CD4-positive, CD25-positive, alpha-beta regulatory T cell (primary cell): ENCODE measurements around the gene TBCB. TPM values are rescaled to one million over a fixed set of nuclear protein-coding genes. Genes with fewer than 3 reads are reported as not detected.

Experiments used
- ATAC-seq, 2 donors: fragments of 150-1000 bp; cut with Tn5 transposase; one replicate each; pipeline ENCODE4 v1.10.0; 2021; ENCODE audit warnings: low read depth in 2 of 2, moderate number of reproducible peaks in 2 of 2, moderate library complexity in 1 of 2
- DNase-seq, 3 donors: peaks; one replicate each; pipeline versions ENCODE4 v3.0.0 to v3.0.0-alpha.2; 2012 to 2022; ENCODE audit warnings: mixed read lengths in 1 of 3
- H3K27ac ChIP-seq: one replicate; pipeline ENCODE4 v1.7.0; 2013; ENCODE audit warnings: mild to moderate bottlenecking, low read length; ENCODE audit not compliant: insufficient read depth, poor library complexity, severe bottlenecking
- H3K27me3 ChIP-seq: one replicate; pipeline ENCODE4 v1.7.0; 2013; ENCODE audit warnings: low read length; ENCODE audit not compliant: control insufficient read depth, insufficient read depth
- H3K36me3 ChIP-seq: one replicate; pipeline ENCODE4 v1.7.0; 2013; ENCODE audit warnings: mild to moderate bottlenecking, low read length, moderate library complexity; ENCODE audit not compliant: control insufficient read depth, insufficient read depth
- H3K4me1 ChIP-seq: 2 replicates; pipeline ENCODE4 v1.7.0; 2013; ENCODE audit warnings: mild to moderate bottlenecking, low read length; ENCODE audit not compliant: insufficient read depth, control insufficient read depth, poor library complexity, severe bottlenecking
- H3K4me3 ChIP-seq: one replicate; pipeline ENCODE4 v1.7.0; 2013; ENCODE audit warnings: low read depth, mild to moderate bottlenecking, low read length, moderate library complexity
- H3K9me3 ChIP-seq, 2 experiments: 1 replicate in 1 of 2; 2 replicates in 1 of 2; pipeline ENCODE4 v1.7.0; 2013; ENCODE audit warnings: low read length in 2 of 2, mild to moderate bottlenecking in 1 of 2, moderate library complexity in 1 of 2; ENCODE audit not compliant: control insufficient read depth in 2 of 2
- H3K27ac Mint-ChIP-seq, 3 donors: one replicate each; pipeline ENCODE4 v1.8.0; 2020 to 2022; ENCODE audit warnings: mild to moderate bottlenecking in 3 of 3, mixed read lengths in 3 of 3, moderate library complexity in 2 of 3
- H3K27me3 Mint-ChIP-seq: one replicate; pipeline ENCODE4 v1.8.0; 2022; ENCODE audit warnings: mild to moderate bottlenecking, mixed read lengths
- H3K36me3 Mint-ChIP-seq: one replicate; pipeline ENCODE4 v1.8.0; 2020; ENCODE audit warnings: mixed read lengths
- H3K4me1 Mint-ChIP-seq, 4 donors: one replicate each; pipeline ENCODE4 v1.8.0; 2020 to 2022; ENCODE audit warnings: mixed read lengths in 4 of 4, mild to moderate bottlenecking in 1 of 4
- H3K4me3 Mint-ChIP-seq, 4 donors: one replicate each; pipeline ENCODE4 v1.8.0; 2020 to 2022; ENCODE audit warnings: mild to moderate bottlenecking in 4 of 4, mixed read lengths in 4 of 4, moderate library complexity in 3 of 4
- H3K9me3 Mint-ChIP-seq, 7 donors: one replicate each; pipeline ENCODE4 v1.8.0; 2020 to 2022; ENCODE audit warnings: mixed read lengths in 7 of 7, mild to moderate bottlenecking in 3 of 7, moderate library complexity in 2 of 7
- polyA plus RNA-seq, 4 donors: library from polyadenylated mRNA; unstranded; fragments of 300-500 nt; fragmentation: Illumina TruSeq; gene quantifications; one replicate each; pipeline ENCODE4 v1.2.3, GENCODE V29; 2021
- total RNA-seq: library from RNA; stranded (reverse); gene quantifications from one replicate; pipeline ENCODE4 v1.2.3, GENCODE V29; 2022

Gene TBCB
- total and polyA plus RNA-seq, 5 donors from 2014 or later, result 129 to 346 (median 260) TPM

DNA sequence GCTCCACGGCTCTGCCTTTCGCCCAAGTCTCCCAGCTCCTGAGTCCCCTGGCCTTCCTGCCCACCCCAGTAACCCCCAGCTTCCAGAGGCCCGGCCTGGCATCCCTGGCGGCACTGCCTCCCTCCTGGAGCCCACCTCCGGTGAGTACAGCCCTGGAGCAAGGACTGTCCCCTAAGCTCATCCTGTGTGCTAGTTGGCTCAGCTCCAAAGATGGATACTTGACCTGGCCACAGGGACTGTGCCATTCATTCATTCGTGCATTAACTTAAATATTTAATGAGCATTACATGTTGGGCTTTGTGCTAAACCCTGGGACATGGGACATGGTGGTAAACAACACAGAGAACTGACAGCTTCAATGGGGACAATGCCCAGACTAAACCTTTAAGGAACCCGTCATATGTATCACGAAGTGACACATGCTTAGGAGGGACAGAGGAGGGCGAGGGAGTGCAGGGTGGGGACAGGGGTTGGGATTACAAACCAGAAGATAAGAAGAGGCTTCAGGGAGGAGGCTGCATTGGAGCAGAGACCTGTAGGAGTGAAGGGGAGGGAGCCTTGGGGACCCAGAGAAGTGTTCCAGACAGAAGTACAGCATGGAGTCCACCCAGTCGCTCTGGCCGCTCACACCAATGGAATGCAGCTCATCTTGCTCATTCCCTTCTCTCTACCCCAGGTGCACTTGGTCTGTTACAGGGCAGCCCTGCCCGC is 11.3 kb upstream of the TBCB start:
- no peaks in the 10 kb centered on the region for H3K27me3 ChIP-seq
- Mint-ChIP-seq H3K27me3 (no peaks in the 10 kb centered on the region), H3K36me3 (no peaks in the 10 kb centered on the region), H3K4me1 (peaks cover 0 to 2% (median 1%) of the 10 kb centered on the region in 4 donors), H3K4me3 (peak overlapping the region in 1 of 4 donors; percentile 58), H3K9me3 (no peaks in the 10 kb centered on the region), H3K27ac (peak overlapping the region in 2 of 3 donors; percentile 62 to 69)
- no peak overlapping the region for H3K4me3 ChIP-seq
- H3K4me1 ChIP-seq, result no peaks in the 10 kb centered on the region
- no peaks in the 10 kb centered on the region for H3K36me3 ChIP-seq
- H3K9me3 ChIP-seq, result no peaks in the 10 kb centered on the region
- ATAC-seq (no peak), DNase-seq (no peak)
- no peak overlapping the region for H3K27ac ChIP-seq

GRCh38 chr19:36106441-36106840 is 8.8 kb upstream of the TBCB start:
- H3K27ac Mint-ChIP-seq, result no peak overlapping the region
- no peaks in the 10 kb centered on the region for H3K4me1 ChIP-seq
- no peak overlapping the region for H3K4me3 ChIP-seq
- H3K27me3 Mint-ChIP-seq, result no peaks in the 10 kb centered on the region
- ATAC-seq (no peak), DNase-seq (no peak)
- no peaks in the 10 kb centered on the region for H3K9me3 Mint-ChIP-seq
- H3K4me3 Mint-ChIP-seq, result peak overlapping the region in 2 of 4 donors; percentile 84
- H3K9me3 ChIP-seq, result no peaks in the 10 kb centered on the region
- no peaks in the 10 kb centered on the region for H3K36me3 ChIP-seq
- H3K4me1 Mint-ChIP-seq, result peaks cover 0 to 2% (median 1%) of the 10 kb centered on the region in 4 donors
- H3K27ac ChIP-seq, result no peak overlapping the region
- peaks cover 1% of the 10 kb centered on the region for H3K36me3 Mint-ChIP-seq
- H3K27me3 ChIP-seq, result no peaks in the 10 kb centered on the region

DNA sequence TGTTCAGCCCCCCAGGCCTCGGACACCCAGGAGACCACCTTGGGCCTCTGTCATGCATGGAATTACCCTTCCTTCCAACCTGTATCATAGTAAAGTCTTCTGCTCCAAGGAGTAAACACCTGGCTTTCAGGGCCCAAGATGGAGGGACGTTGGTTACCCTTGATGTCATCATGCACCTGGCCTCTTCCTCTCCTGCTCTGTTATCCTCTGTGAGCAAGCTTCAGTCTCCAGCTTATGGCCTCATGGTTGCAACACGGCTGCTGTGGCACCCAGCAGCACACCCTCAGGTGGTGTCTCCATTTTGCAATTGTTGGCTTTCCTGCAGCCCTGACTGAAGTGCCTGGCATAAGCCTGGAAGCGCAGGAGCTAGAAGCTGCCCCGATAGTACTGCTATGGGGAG is 8.3 kb upstream of the TBCB start:
- no peak overlapping the region for H3K4me3 ChIP-seq
- ATAC-seq (no peak), DNase-seq (no peak)
- H3K36me3 ChIP-seq, result no peaks in the 10 kb centered on the region
- Mint-ChIP-seq H3K36me3 (peaks cover 6% of the 10 kb centered on the region), H3K4me3 (no peak overlapping the region), H3K27me3 (no peaks in the 10 kb centered on the region), H3K4me1 (peaks cover 0 to 2% (median 1%) of the 10 kb centered on the region in 4 donors), H3K9me3 (no peaks in the 10 kb centered on the region), H3K27ac (no peak overlapping the region)
- no peaks in the 10 kb centered on the region for H3K9me3 ChIP-seq
- no peak overlapping the region for H3K27ac ChIP-seq
- no peaks in the 10 kb centered on the region for H3K4me1 ChIP-seq
- no peaks in the 10 kb centered on the region for H3K27me3 ChIP-seq

- no peak overlapping the region for H3K27ac ChIP-seq
- DNase-seq, result no peak
- Mint-ChIP-seq H3K27ac (no peak overlapping the region), H3K9me3 (no peaks in the 10 kb centered on the region), H3K4me1 (peaks cover 0 to 14% (median 3%) of the 10 kb centered on the region in 4 donors), H3K4me3 (peak overlapping the region in 1 of 4 donors; percentile 75), H3K36me3 (peaks cover 10% of the 10 kb centered on the region), H3K27me3 (no peaks in the 10 kb centered on the region)
- peaks cover 8% of the 10 kb centered on the region for H3K4me1 ChIP-seq
- peaks cover 9% of the 10 kb centered on the region for H3K36me3 ChIP-seq
- no peak for ATAC-seq
- no peaks in the 10 kb centered on the region for H3K27me3 ChIP-seq
- H3K9me3 ChIP-seq, result no peaks in the 10 kb centered on the region
- H3K4me3 ChIP-seq, result no peak overlapping the region
Measured at GRCh38 chr19:36108684-36109083, 6.6 kb upstream of the TBCB start.

DNA sequence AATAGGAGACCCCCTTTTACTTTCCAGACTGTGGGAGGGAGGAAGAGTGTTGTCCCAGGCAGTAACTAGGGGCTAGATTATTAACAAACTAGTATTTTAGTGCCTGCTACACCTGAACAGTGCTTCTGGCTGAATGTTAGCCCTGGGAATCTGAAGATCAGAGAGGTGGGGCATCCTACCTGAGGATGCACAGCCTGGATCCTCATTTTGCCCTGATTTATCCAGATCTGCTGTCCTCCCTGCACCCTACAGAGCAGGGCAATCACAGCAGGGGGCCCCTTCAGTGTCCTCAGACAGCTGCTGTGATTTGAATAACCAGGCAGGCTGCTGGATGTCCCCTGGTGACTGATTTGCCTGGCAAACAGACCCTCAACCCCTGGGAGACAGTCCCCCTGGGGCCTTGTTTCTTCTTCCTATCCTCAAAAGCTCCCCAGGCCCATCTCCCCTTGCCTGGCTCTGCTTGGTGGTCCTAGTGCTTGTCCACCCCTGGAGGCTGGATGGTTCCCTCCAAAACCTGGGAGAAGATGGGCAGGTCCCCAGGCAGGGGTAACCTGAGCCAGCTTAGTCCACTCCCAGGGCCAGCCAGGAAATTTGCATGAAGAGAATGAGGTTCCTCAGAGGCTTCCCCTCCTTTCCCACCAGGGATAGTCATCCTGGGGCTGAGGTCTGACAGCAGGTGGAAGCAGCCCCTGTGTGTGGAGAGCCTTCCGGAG is 4.6 kb upstream of the TBCB start, which contains the start of gene OVOL3:
Gene OVOL3 (plus strand): TSS at position 657 of the 713 bp plus-strand sequence. CDS start 60 bp downstream, outside the sequence.
- H3K27me3 Mint-ChIP-seq, result peaks cover 8% of the 10 kb centered on the region
- Histone ChIP-seq H3K9me3 (no peaks in the 10 kb centered on the region), H3K27ac (no peak within 1 kb of the TSS), H3K36me3 (peaks cover 9% of the 10 kb centered on the region), H3K27me3 (no peaks in the 10 kb centered on the region), H3K4me1 (peaks cover 20% of the 10 kb centered on the region), H3K4me3 (no peak within 1 kb of the TSS)
- H3K4me1 Mint-ChIP-seq, result peaks cover 0 to 29% (median 11%) of the 10 kb centered on the region in 4 donors
- no peaks in the 10 kb centered on the region for H3K9me3 Mint-ChIP-seq
- H3K27ac Mint-ChIP-seq, result no peak within 1 kb of the TSS
- ATAC-seq (no peak), DNase-seq (no peak)
- peaks cover 14% of the 10 kb centered on the region for H3K36me3 Mint-ChIP-seq
- H3K4me3 Mint-ChIP-seq, result peak within 1 kb of the TSS; percentile 61 to 90 (median 70)

DNA sequence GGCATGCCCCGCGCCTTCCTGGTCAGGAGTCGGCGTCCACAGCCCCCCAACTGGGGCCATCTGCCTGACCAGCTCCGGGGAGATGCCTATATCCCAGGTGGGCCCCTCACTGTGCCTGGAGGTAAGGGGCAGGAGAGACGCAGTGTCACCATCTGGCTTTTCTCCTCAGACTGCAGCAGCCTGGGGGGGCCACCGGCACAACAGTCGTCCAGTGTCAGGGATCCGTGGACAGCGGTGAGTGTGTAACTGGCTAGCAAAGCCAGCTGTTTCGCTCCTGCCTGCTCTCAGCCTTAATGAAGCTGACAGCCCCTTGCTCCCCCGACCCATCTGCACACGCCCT is 4.1 kb upstream of the TBCB start:
- ATAC-seq (no peak), DNase-seq (no peak)
- H3K36me3 Mint-ChIP-seq, result peaks cover 14% of the 10 kb centered on the region
- Histone ChIP-seq H3K27ac (no peak overlapping the region), H3K9me3 (no peaks in the 10 kb centered on the region), H3K4me1 (peaks cover 25% of the 10 kb centered on the region), H3K36me3 (peaks cover 9% of the 10 kb centered on the region), H3K4me3 (no peak overlapping the region), H3K27me3 (no peaks in the 10 kb centered on the region)
- peaks cover 0 to 33% (median 14%) of the 10 kb centered on the region in 4 donors for H3K4me1 Mint-ChIP-seq
- H3K27ac Mint-ChIP-seq, result no peak overlapping the region
- peak overlapping the region in 1 of 4 donors; percentile 90 for H3K4me3 Mint-ChIP-seq
- H3K27me3 Mint-ChIP-seq, result peaks cover 8% of the 10 kb centered on the region
- H3K9me3 Mint-ChIP-seq, result no peaks in the 10 kb centered on the region

DNA sequence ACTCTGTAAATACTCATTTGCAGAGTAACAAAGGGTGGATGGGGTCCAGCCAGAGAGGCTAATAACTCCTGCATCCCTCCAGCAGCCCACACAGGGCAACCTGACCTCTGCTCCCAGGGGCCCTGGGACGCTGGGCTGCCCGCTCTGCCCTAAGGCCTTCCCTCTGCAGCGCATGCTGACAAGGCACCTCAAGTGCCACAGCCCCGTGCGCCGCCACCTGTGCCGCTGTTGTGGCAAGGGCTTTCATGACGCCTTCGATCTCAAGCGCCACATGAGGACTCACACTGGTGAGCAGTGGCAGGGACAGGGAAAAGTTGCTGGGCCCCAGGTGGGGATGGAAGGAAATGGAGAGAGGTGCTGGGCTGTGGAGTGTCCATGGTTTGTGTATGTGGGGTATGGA is 2.6 kb upstream of the TBCB start:
- peak overlapping the region; percentile 87 to 99 (median 94) for H3K4me3 Mint-ChIP-seq
- no peak for ATAC-seq
- no peaks in the 10 kb centered on the region for H3K27me3 ChIP-seq

More for the DNA sequence above, 2.6 kb upstream of the TBCB start:
- H3K4me1 Mint-ChIP-seq, result peaks cover 0 to 43% (median 23%) of the 10 kb centered on the region in 4 donors
- H3K4me3 ChIP-seq, result no peak overlapping the region
- peaks cover 34% of the 10 kb centered on the region for H3K4me1 ChIP-seq
- H3K27ac Mint-ChIP-seq, result peak overlapping the region; percentile 79 to 97 (median 91)
- no peak overlapping the region for H3K27ac ChIP-seq
- H3K9me3 Mint-ChIP-seq, result no peaks in the 10 kb centered on the region
- H3K9me3 ChIP-seq, result no peaks in the 10 kb centered on the region
- H3K27me3 Mint-ChIP-seq, result peaks cover 8% of the 10 kb centered on the region
- no peak for DNase-seq
- H3K36me3 Mint-ChIP-seq, result peaks cover 14% of the 10 kb centered on the region
- H3K36me3 ChIP-seq, result peaks cover 11% of the 10 kb centered on the region
